ENCODE measurements around the gene BICD1.

DNA sequence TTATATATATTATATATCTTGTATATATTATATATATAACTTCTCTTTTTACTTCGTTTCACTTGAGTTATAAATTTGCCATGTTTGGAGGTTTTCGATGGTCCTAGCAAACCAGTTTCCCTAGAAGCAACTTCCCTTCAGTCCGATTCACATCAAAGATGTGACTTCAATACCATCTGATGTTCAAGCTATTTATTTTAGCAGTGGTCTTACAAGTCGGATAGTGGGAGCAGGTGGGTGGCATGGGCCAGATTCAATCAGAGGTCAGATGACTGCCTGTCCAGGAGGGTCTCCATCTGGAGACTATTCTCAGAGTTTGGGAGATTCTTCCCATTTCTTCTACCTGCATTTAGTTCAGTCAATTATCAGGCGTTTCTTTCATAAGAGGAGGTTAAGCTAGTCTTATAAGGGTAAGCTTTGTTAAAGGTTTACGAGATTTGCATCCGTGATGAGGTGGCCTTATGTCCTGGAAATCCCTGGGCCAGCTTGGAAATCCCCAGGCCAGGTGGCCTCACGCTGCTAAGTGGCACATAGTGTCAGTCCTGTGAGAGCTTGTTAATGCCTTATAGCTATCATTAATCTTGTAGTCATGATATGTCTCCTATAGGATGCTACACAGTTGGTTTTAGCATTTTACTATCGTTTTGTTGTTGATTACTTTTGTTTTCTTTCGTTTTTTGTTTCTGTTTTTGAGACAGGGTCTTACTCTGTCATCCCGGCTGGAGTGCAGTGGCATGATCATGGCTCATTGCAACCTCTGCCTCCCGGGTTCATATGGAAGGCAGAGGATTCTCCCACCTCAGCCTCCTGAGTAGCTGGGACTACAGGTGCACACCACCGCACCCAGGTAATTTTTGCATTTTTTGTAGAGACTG is 145.8 kb downstream of the BICD1 start:
- TF ChIP-seq POLR2AphosphoS5 (IDR thresholded peaks at IDR 0.05; ENCODE audit: low read depth, low read length) (peak; percentile 61; the same call in 1 of the 2 replicates), POLR2A (IDR thresholded peaks at IDR 0.05; ENCODE audit: low read depth, low read length) (no peak), TAF1 (IDR thresholded peaks at IDR 0.05; ENCODE audit: borderline replicate concordance, low read depth, low read length) (no peak)

All from GM12892 (cell line).